G401.6 (cell line): ENCODE data around the gene RDH8.

ENCODE experiments used
- FAIRE-seq: peaks from 2 replicates; lab custom pipeline; 2012; peaks lifted over from hg19 to GRCh38; lab: Jason Lieb, UNC

RDH8 gene

DNA sequence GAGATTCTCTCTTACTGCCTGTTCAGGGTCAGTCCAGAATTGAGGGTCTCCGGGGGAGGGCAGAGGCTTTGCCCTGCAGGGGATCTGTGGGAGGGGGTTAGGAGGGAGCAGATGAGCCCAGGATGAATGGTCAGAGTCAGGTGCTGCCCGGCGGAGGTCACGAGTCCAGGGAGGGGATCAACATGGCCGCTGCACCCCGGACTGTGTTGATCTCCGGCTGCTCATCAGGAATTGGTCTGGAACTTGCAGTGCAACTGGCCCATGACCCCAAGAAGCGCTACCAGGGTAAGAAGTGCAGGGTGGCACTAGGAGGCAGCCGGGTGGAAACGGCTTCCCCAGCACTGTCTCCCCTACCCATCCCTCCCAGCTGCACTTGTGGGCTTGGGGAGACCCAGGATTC is at the start of gene RDH8:
Gene RDH8 (plus strand): TSS at position 168 of the 400 bp plus-strand sequence. CDS start 15 bp downstream, at position 183.
- FAIRE-seq, result no peak

GRCh38 chr19:9966024-9966423 is 47.3 kb upstream of the RDH8 start:
- no peak for FAIRE-seq

GRCh38 chr19:9966448-9966847 is 46.8 kb upstream of the RDH8 start:
- no peak for FAIRE-seq

DNA sequence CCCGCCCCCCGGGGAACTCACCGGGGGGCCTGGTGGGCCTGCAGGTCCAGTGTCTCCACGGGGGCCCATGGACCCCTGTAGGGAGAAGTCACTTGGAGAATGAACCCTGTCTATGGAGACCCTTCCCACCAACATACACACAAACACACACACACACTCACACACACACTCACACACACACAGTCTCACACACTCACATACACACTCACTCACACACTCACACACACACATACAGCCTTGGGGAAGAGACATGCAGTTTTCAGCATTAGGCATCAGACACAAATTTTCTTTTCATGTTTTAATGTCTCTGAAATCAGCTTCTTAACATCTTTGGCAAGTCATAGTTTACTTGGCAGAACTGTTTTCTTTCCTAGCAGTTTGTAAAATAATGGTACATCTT is 46.0 kb upstream of the RDH8 start:
- FAIRE-seq, result no peak

DNA sequence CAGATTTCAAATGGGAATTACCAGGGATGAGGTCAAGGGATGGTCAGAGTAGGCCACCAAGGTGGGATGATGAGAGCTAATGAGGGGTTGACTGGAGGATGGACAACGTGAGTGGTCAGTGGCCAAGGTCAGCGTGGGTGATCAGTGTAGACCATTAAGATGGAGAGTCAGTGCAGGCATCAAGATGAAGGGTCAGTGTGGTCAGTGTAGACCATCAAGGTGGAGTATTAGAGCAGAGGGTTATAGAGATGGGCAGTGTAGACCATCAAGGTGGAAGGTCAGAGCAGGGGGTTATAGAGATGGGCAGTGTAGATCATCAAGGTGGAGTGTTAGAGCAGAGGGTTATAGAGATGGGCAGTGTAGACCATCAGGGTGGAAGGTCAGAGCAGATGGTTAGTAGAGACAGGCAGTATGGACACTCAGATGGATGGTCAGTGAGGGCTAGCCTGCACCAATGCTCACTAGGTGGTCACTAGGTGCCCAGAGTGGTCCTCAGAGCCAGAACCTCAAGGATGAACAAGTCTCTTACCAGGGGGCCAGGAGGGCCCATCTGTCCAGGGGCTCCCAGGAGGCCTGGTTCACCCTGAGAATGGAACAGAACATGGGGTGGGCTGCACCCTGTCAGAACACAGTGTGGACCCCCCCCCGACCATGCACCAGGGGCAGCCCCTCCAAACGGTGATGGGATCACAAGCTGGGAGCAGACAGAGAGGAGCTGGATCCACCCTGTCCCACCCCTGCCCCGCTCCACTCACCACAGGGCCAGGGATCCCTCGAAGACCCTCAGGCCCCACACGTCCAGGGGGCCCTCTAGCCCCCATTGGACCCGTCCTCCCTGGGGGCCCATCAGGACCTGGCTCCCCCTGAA is 44.2 kb upstream of the RDH8 start:
- FAIRE-seq, result no peak

DNA sequence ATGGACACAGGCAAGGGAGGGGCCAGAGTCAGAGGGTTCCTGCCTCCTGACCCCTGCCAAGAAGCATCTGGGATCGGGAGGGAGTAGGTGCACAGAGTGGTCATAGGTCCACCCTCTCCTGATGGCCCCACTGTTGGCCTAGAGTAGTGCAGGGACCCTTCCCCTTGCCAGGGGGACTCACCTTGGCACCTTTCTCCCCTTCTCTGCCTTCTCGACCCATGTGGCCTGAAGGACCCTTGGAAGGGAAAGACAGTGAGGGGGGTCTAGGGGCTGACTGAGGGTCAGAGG is 43.7 kb upstream of the RDH8 start:
- no peak for FAIRE-seq

GRCh38 chr19:9970481-9970880 is 42.8 kb upstream of the RDH8 start:
- FAIRE-seq, result no peak

GRCh38 chr19:9971166-9971897 is 42.0 kb upstream of the RDH8 start:
- no peak for FAIRE-seq

DNA sequence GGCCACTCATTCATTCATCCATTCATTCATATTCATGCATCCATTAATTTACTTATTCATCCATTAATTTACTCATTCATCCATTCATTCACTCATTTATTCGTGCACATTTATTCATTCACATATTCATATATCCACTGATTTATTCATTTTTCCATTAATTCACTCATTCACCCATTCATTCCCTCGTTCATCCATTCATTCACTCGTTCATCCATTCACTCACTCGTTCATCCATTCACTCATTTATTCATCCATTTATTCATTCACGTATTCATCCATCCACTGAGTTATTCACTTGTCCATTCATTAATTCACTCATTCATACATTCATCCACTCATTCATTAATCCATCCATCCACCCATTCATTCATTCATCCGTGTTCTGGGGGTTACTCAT is 41.2 kb upstream of the RDH8 start:
- FAIRE-seq, result no peak

DNA sequence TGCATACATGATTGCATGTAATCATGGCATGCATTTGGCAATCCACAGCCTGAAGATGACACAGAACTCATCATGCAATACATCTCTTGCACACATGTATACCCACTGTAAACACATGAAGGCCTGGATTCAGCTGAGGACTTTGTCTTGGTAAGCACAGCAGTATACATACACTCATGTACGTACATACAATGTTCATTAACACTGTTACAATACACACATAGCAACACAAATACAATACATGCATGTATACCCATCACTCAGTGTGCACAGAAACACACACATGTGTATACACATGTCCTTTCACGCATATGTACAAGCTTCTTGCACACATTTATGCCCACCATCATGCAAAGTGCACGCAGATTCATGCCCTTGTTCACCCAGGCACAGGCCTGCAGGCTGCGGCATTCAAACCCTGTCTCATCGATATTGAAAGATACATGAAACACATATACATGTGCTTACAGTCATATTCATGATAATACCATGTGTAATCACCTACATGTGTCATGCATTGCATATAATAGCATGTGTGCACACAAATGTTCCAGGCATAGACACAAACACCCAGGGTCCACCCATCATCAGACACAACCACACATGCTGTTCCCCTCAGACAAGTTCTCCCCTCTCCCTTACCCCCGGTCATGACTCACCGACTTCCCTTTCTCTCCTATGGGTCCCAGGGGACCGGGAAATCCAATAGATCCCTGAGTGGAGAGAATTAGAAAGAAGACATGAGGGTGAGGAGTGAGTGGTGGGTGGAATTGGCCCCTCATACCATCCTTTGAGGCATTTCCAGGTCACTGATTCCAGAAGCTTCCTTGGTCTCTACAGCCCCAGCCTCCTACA is 31.6 kb upstream of the RDH8 start:
- FAIRE-seq, result no peak

DNA sequence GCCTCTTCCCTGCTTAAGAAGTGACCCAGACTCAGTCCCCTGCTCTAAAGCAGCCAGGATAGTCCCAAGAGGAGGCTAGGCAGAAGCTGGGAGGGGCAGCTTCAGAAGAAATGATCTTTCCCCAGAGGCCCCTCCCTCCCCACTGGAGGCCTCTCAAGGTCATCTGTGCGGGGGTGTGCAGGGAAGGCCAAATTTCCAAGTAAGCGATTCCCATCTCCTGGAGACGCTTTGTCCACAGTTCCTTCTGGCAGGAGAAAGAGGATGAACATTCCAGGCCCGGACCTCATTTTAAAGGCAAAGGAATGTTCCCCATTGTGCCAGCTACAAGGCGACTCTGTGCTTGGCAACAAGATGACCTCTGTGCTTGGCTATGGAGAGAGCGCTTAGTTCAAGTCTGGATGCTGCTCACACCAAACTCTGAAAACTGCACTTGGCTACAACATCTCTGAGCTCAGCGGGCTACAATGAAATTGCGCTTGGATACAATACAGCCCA is 26.4 kb upstream of the RDH8 start:
- FAIRE-seq, result no peak

GRCh38 chr19:9989504-9989903 is 23.8 kb upstream of the RDH8 start:
- FAIRE-seq, result no peak

- no peak for FAIRE-seq
These were observed 21.7 kb upstream of the RDH8 start for GRCh38 chr19:9991425-9992191.

DNA sequence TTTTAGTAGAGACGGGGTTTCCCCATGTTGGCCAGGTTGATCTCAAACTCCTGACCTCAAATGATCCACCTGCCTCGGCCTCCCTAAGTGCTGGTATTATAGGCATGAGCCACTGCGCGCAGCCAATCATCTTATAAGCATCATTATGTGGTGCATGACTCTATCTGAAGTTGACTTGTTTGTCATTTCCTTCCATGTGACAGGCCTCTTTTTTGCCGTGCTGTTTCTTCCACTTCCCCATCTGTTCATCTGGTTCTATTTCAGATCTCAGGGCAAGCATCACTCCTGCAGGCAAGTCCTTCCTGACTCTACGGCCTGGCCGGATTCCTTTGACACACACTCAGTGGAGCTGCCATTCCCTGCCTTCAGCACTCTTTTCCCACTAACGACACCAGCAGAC is 18.2 kb upstream of the RDH8 start:
- FAIRE-seq, result no peak

GRCh38 chr19:9995999-9996398 is 17.3 kb upstream of the RDH8 start:
- FAIRE-seq, result no peak

- no peak for FAIRE-seq
These were observed 16.7 kb upstream of the RDH8 start for GRCh38 chr19:9996541-9996940.

GRCh38 chr19:10000171-10000826 is 13.0 kb upstream of the RDH8 start:
- FAIRE-seq, result peak; percentile 64

- no peak for FAIRE-seq
These were observed 11.4 kb upstream of the RDH8 start for GRCh38 chr19:10001899-10002298.

- no peak for FAIRE-seq
These were observed 10.0 kb upstream of the RDH8 start for GRCh38 chr19:10003271-10003670.

GRCh38 chr19:10004617-10005016 is 8.7 kb upstream of the RDH8 start:
- no peak for FAIRE-seq

DNA sequence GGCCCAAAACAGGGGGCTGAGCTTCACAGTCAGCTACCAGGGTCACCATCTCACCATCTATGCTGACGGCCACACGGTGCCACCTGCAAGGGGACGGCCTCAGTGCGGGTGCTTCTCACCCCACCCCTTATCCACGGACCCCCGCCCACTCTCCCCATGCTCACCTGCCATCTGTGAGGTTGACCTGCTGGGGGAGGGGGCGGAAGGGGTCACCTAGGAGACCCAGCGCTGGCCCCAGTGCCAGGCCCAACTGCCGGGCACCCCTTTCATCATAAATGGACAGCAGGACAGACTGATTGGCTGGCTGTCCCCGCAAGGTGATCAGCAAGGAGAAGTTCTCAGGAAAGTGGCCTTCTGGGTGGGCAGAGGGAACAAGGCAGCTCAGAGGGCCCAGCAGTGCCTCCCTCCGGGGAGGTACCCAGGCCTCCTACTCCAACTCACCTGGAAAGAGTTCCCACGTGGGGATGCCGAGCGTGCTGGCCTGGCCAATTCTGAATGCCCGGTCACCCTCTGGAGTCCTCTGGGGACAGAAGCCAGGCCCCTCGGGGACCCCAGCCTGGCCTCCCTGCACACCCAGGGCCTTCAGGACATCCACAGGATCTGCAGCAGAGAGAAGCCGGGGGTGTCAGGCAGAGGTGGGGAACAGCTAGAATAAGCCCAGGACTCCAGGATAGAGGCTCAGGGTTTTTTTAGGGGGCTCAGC is 7.5 kb upstream of the RDH8 start:
- no peak for FAIRE-seq
